ENCODE results near the gene BZW2.

DNA sequence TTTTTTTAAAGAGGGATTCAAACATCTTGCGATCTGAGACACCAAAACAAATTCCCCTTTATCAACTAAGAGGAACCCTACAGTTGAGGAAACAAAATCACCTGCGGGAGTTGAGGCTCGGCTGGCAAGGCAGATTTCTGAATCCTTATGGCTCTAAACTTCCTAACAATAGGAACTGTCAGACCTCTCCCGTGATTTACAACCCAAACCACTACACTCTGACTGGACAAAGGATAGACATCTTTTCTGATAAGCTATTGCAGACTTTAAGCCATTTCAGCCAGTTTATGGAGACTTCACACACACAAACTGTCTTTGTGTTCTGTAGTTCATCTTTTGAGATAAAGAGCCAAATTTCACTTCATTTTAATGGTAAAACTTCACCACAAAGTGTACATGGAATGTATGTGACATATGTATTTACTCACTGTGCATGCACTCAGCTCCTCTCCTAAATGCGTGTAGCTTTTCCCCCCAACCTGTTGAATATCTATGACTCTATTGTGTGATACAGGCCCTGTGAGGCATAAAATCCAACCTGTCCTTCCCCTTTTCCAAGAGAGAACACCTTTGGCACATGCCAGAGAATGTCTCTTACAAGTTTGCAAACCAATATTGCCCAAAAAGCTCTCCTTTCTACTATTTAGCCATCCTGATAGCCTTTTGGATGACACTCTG is 92.2 kb downstream of the BZW2 start:
- TF ChIP-seq, protein P1, sequence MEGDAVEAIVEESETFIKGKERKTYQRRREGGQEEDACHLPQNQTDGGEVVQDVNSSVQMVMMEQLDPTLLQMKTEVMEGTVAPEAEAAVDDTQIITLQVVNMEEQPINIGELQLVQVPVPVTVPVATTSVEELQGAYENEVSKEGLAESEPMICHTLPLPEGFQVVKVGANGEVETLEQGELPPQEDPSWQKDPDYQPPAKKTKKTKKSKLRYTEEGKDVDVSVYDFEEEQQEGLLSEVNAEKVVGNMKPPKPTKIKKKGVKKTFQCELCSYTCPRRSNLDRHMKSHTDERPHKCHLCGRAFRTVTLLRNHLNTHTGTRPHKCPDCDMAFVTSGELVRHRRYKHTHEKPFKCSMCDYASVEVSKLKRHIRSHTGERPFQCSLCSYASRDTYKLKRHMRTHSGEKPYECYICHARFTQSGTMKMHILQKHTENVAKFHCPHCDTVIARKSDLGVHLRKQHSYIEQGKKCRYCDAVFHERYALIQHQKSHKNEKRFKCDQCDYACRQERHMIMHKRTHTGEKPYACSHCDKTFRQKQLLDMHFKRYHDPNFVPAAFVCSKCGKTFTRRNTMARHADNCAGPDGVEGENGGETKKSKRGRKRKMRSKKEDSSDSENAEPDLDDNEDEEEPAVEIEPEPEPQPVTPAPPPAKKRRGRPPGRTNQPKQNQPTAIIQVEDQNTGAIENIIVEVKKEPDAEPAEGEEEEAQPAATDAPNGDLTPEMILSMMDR (IDR thresholded peaks at IDR 0.05) = no peak
- TF ChIP-seq POLR2AphosphoS5 (IDR thresholded peaks at IDR 0.05; ENCODE audit: insufficient read depth in 1 of 2, low read depth in 1 of 2) = no peak

All from vagina (tissue), 2 donors.